PFSK-1 (cell line): ENCODE results near the gene ATP6V1C2.

Experiments used
- POLR2AphosphoS5 ChIP-seq: IDR thresholded peaks from 2 replicates; pipeline ENCODE4 v1.6.1; 2012; ENCODE audit warnings: low read depth, mild to moderate bottlenecking, control low read depth, low read length, moderate library complexity
- SIN3A ChIP-seq: IDR thresholded peaks from 2 replicates; pipeline ENCODE4 v1.6.1; 2012; ENCODE audit warnings: mild to moderate bottlenecking, low read length, moderate library complexity, borderline replicate concordance; ENCODE audit not compliant: insufficient read depth

GRCh38 chr2:10817413-10817812 is 96.0 kb downstream of the ATP6V1C2 start:
- TF ChIP-seq POLR2AphosphoS5 (no peak), SIN3A (no peak)
